Activated gamma-delta T cell treated with anti-CD3 and anti-CD28 coated beads, Interleukin-2, amount 50 U/mL, for 16 hours (primary cell): ENCODE measurements around the gene SPON1.
"Not testable (repeated sequence)": the region's sequence is repeated elsewhere in the genome, so short reads cannot be mapped to it uniquely, and the experiment has no call there.

ENCODE experiments used
- DNase-seq: peaks from one replicate; pipeline ENCODE4 v3.0.0-alpha.2; 2020; ENCODE audit warnings: low read depth

The SPON1 gene

GRCh38 chr11:14082338-14082737 lies 119.8 kb downstream of the SPON1 start:
- DNase-seq = no peak

DNA sequence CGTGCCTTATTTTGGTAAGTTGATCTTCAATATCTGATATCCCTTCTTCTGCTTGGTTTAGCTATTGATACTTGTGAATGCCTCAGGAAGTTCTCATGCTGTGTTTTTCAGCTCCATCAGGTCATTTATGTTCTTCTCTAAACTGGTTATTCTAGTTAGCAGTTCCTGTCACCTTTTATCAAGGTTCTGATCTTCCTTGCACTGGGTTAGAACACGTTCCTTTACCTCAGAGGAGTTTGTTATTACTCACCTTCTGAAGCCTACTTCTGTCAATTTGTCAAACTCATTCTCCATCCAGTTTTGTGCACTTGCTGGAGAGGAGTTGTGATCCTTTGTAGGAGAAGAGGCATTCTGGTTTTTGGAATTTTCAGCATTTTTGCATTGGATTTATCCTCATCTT lies 126.3 kb downstream of the SPON1 start:
- not testable (repeated sequence) for DNase-seq

GRCh38 chr11:14089690-14090462 lies 127.4 kb downstream of the SPON1 start:
- DNase-seq = no peak

DNA sequence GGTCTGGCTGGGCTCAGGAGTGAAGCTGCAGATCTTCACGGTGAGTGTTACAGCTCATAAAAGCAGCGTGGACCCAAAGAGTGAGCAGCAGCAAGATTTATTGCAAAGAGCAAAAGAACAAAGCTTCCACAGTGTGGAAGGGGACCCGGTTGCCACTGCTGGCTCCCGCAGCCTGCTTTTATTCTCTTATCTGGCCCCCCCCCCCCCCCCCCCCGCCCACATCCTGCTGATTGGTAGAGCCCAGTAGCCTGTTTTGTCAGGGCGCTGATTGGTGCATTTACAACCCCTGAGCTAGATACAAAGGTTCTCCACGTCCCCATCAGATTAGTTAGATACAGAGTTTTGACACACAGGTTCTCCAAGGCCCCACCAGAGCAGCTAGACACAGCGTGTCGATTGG lies 128.1 kb downstream of the SPON1 start:
- DNase-seq = not testable (repeated sequence)

DNA sequence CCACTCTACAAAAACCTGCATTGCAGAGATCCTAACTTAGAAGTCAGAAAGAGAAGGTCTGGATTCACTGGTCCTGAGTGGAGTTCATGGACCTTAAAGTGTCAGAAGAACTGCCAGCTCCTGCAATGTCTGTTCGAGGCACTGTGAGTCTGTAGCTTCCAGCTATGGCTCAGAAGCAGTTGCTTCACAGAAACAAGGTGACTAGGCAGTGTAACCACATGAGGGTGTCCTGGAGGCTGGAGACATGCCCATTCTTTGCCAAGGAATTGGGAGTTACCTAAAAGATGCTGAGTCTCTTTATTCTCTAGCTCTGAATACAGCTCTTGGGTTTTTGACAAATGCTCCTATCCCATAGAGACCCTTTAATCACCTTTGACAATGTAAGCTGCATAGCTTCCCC lies 130.5 kb downstream of the SPON1 start:
- no peak for DNase-seq

DNA sequence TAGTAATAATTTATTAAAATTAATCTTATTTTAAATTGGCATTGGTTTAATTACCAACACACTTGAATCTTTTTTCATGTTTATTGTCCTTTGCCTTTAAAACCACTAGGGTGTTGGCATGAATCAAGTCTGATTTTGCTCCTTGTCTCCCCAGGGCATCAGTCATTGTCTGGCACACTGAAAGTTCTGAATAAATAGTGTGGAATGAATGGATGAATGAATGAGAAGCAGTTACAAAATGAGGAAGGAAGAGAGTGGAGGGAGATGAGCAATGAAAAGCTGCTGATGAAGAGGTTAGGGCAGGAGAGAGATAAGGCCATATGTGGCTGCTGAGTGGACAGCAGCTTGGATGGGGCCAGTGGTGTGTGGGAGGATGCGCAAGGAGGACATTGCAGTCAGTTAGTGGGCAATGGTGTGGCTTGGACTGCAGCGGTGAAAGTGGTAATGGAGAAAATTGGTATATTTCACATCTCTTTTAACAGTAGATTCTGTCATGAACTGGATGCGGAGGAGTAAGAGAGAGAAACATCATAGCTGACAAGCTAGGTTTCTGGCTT lies 132.0 kb downstream of the SPON1 start:
- no peak for DNase-seq

DNA sequence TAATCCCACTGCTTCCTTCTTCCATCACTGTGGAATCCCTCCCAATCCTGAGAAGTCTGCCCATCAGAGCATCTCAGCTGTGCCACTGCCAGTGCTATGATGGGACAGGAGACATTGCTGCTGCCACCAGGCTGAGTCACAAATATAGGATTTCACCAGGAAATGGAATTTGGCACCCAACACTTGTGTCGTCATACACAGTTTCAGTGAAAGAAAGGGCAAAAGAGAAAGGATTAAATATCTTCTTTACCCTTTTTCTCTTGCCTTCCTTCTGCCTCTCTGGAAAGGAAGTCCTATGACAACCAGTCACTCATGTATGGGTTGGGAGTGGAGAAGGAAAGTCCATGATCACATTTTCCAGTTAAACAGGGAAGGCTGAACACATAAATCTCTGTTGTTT lies 133.4 kb downstream of the SPON1 start:
- DNase-seq = no peak

GRCh38 chr11:14096606-14097005 lies 134.1 kb downstream of the SPON1 start:
- DNase-seq = no peak

GRCh38 chr11:14101388-14101787 lies 138.9 kb downstream of the SPON1 start:
- DNase-seq = no peak

- DNase-seq = no peak
Observed at GRCh38 chr11:14102766-14103165, 140.2 kb downstream of the SPON1 start.

- DNase-seq = no peak
Observed at GRCh38 chr11:14105446-14105845, 142.9 kb downstream of the SPON1 start.

GRCh38 chr11:14106303-14107049 lies 144.0 kb downstream of the SPON1 start:
- DNase-seq = no peak

DNA sequence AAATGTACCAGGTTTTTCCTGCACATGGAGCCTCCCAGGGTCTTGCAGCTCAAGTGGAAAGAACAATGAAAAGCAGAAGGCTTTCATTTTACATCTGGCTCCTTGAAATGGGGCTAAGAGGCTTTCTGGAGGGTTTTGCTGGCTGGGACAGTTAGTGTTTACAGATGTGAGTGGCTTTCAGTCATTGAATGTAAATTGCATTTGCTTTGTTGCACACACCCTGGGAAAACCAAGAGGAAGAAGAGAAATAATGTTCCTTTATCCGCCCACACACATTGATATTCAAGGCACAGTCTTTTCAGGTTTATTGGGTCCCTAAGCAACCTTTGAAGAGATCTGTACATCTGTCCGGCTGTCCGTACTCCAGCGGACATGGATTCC lies 144.5 kb downstream of the SPON1 start:
- no peak for DNase-seq

GRCh38 chr11:14109742-14110141 lies 147.2 kb downstream of the SPON1 start:
- no peak for DNase-seq

DNA sequence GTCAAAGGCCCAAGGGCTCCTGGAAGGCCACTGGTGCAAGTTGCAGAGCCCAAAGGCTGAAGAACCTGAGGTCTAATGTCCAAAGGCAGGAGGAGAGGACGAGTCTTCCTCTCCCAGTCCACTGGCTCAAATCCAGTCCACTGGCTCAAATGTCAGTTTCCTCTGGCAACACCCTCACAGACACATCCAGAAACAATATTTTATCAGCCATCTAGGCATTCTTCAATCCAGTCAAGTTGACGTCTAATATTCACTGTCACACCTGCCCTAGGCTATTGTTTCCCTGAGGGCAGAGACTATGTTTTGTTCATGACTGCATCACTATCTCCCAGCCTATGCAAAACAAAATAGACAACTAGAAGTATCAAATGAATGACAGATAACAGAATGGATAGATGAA lies 148.1 kb downstream of the SPON1 start:
- no peak for DNase-seq

DNA sequence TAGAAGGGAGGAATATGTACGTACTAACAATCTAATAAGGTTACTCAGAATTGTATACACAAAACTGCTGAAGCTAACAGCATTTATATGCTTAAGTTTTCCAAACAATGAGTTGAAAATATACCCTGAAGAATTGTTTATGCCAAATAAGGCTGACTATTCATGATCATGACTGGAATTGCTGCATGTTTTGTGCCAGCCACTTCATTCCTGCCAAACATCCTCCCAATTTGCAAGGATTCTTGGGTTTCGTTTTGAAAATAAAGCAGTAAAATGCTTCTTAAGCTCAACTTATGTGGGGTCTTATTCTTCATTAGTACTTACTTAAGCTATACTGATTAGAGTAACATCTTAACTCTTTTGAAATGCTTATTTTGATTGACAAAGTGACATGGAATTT lies 149.0 kb downstream of the SPON1 start:
- DNase-seq = no peak

DNA sequence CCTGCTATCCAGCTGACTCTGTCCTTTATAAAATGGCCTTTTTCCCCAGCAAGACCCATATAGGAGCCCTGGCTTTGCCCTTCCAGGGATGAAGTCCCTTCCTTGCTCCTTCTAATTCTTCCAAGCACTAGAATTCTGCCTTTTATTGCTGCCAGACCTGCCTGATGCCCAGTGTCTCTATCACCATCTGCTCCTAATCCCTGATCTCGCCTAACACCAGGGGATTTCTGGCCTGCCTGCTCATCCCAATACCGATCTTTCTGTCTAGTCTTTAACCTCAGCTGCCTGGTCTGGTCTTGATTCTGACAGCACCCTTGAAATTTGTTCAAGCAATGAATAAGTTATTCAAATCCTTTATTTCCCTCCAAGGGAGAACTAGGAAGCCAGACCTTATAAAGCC lies 150.2 kb downstream of the SPON1 start:
- DNase-seq = no peak

DNA sequence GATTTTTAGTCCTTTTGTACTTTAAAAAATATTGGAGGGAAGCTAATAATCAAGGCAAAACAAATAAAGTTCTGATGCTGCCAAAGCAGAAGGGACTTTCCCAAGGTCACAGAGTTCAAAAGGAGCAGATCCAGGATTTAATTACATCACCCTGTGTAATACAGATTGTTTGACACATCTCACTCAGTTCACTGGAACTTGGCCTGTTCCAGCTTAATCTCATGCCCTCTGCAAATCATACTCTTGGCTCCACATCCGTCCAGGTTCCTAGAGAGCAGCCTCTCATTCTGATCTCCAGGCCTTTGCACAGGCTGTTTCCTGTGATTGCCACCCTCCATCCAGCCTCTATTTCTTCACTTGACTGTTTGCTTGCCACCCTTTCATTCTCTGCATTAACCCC lies 151.7 kb downstream of the SPON1 start:
- DNase-seq = no peak

DNA sequence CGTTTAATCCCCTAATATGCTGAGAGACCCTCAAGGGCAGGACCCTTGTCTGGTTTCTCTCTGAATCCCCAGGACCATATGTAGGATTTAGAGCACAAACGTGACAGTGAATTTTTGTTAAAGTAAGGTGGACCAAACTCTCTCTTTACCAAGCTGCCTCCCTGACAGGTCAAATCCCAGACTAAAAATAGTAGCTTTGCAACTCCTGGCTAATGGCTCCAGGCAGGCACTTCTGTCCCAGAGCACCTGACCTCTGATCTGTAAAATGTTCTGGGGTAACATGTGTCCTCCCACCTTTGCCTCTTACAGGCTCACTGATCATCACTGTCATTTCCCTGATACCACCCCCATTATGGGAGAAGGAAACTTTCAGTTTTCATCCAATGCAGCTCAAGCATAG lies 152.3 kb downstream of the SPON1 start:
- DNase-seq = no peak

DNA sequence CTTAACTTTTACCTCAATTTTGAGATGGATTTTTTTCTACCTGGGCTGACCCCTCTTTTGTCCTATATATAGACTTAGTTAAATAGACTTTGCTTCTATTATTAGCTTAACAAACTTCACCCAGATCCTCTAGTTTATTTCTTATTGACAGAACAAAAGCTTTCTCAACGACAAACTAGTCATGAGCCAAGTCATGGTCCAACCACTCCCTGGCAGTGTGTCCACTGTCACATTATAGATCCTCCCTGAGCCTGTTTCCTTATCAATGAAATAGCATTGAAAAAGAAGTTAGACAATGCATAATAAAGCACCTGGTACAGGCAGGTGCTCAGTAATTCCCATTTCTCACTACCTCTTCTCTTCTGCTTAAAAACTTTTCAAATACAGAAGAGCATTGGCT lies 155.1 kb downstream of the SPON1 start:
- no peak for DNase-seq

DNA sequence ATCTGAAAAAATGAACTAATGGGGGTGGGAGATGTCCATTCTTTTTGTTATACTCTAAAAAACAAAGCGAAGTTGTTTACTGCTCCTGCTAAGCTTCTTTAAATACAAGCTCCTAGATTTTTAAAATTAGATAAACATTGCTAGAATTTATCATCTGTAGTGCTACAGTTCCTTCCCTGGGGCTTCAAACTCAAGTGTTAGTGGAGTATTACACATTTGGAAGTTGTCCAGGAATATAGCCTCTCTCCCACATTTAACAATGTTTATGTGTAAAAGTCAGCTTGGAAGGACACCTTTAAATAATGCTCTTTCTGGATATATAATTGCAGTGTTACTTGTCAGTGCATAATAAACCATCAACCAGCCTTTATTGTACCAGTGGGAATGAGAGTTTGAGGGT lies 155.5 kb downstream of the SPON1 start:
- no peak for DNase-seq

DNA sequence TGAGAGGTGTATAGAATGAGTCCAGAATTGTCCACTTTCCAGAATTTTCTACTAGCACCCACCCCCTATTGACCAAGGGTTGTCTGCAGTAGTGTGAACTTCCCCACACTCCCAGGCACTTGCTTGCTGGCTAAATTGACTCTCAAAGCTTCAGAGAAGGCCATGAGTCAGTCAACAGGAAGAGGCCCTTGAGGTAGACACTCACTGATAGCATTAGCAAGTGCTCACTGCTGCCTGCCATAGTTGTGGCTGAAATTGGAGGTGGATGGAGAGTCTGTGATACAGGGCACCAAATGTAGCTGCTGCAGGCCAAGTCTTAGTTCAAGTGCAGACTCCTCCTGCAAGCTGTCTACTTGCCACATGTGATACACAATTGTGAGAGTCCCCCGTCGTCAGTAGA lies 156.8 kb downstream of the SPON1 start:
- no peak for DNase-seq

DNA sequence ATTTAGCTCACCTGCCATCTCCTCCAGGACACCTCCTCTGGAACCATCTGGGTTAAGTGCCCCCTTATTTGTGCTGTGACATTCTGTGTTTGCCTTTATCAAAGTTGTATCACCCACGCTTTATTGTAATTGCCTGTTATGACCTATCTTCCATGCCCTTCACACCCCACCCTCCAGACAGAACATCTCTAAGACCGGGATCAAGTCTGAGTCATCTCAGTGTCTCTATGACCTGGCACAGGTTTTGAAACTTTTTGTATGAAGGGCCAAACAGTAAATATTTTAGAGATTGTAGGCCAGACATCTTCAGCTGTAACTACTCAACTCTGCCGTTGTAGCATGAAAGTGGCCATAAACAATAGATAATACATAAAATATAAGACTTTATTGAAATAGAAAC lies 161.8 kb downstream of the SPON1 start:
- DNase-seq = no peak
